Subcutaneous abdominal adipose tissue (tissue), 5 donors: ENCODE results near the gene CTNNA3.

ENCODE experiments used
- H3K27ac ChIP-seq: one replicate; pipeline ENCODE4 v1.7.0; 2013; ENCODE audit warnings: low read depth, mild to moderate bottlenecking, inconsistent platforms, low read length, moderate library complexity
- H3K27me3 ChIP-seq, 5 donors: one replicate each; pipeline ENCODE4 v1.7.0; 2013; ENCODE audit warnings: low read length in 5 of 5, inconsistent platforms in 1 of 5; ENCODE audit not compliant: control insufficient read depth in 5 of 5, insufficient read depth in 4 of 5
- H3K36me3 ChIP-seq, 5 donors: one replicate each; pipeline ENCODE4 v1.7.0; 2013; ENCODE audit warnings: low read length in 5 of 5; ENCODE audit not compliant: control insufficient read depth in 5 of 5, insufficient read depth in 5 of 5
- H3K4me1 ChIP-seq, 5 donors: one replicate each; pipeline ENCODE4 v1.7.0; 2013; ENCODE audit warnings: low read length in 5 of 5, mild to moderate bottlenecking in 3 of 5, moderate library complexity in 1 of 5; ENCODE audit not compliant: control insufficient read depth in 5 of 5, insufficient read depth in 5 of 5
- H3K4me3 ChIP-seq, 5 donors: one replicate each; pipeline ENCODE4 v1.7.0; 2013; ENCODE audit warnings: low read length in 5 of 5, low read depth in 1 of 5
- H3K9ac ChIP-seq, 5 donors: one replicate each; pipeline ENCODE4 v1.7.0; 2013; ENCODE audit warnings: low read length in 5 of 5, mild to moderate bottlenecking in 4 of 5, moderate library complexity in 3 of 5
- H3K9me3 ChIP-seq, 5 donors: one replicate each; pipeline ENCODE4 v1.7.0; 2013; ENCODE audit warnings: low read length in 5 of 5; ENCODE audit not compliant: control insufficient read depth in 5 of 5
- donor health status: healthy.
- donor health status: healthy.
- donor health status: healthy.
- donor health status: healthy.
- donor health status: healthy.

CTNNA3 gene

GRCh38 chr10:67506083-67506756 is 189.8 kb downstream of the CTNNA3 start:
- H3K4me3 ChIP-seq, result no peak overlapping the region
- no peaks in the 10 kb centered on the region for H3K27me3 ChIP-seq

GRCh38 chr10:67492317-67493019 is 203.5 kb downstream of the CTNNA3 start:
- Histone ChIP-seq H3K9me3 (no peaks in the 10 kb centered on the region), H3K27ac (no peak overlapping the region), H3K4me1 (no peaks in the 10 kb centered on the region), H3K27me3 (no peaks in the 10 kb centered on the region), H3K36me3 (no peaks in the 10 kb centered on the region), H3K9ac (no peak overlapping the region), H3K4me3 (no peak overlapping the region)

More at GRCh38 chr10:67506083-67506756, 189.8 kb downstream of the CTNNA3 start:
- Histone ChIP-seq H3K9ac (no peak overlapping the region), H3K27ac (no peak overlapping the region), H3K9me3 (no peaks in the 10 kb centered on the region), H3K4me1 (no peaks in the 10 kb centered on the region), H3K36me3 (no peaks in the 10 kb centered on the region)

GRCh38 chr10:67487906-67488619 is 207.9 kb downstream of the CTNNA3 start:
- Histone ChIP-seq H3K36me3 (no peaks in the 10 kb centered on the region), H3K27ac (no peak overlapping the region), H3K9ac (no peak overlapping the region), H3K4me1 (no peaks in the 10 kb centered on the region), H3K4me3 (no peak overlapping the region), H3K9me3 (peaks cover 0 to 4% (median 0%) of the 10 kb centered on the region in 5 donors), H3K27me3 (no peaks in the 10 kb centered on the region)

- peaks cover 0 to 4% (median 0%) of the 10 kb centered on the region in 5 donors for H3K9me3 ChIP-seq
- no peaks in the 10 kb centered on the region for H3K36me3 ChIP-seq
These were observed 208.8 kb downstream of the CTNNA3 start for GRCh38 chr10:67487199-67487598.

GRCh38 chr10:67477868-67478267 is 218.1 kb downstream of the CTNNA3 start:
- H3K4me3 ChIP-seq, result no peak overlapping the region
- H3K4me1 ChIP-seq, result no peaks in the 10 kb centered on the region
- no peaks in the 10 kb centered on the region for H3K36me3 ChIP-seq
- peaks cover 0 to 21% (median 13%) of the 10 kb centered on the region in 5 donors for H3K9me3 ChIP-seq
- no peaks in the 10 kb centered on the region for H3K27me3 ChIP-seq
- H3K27ac ChIP-seq, result no peak overlapping the region
- no peak overlapping the region for H3K9ac ChIP-seq

More at GRCh38 chr10:67487199-67487598, 208.8 kb downstream of the CTNNA3 start:
- no peak overlapping the region for H3K27ac ChIP-seq
- H3K9ac ChIP-seq, result no peak overlapping the region
- no peak overlapping the region for H3K4me3 ChIP-seq
- no peaks in the 10 kb centered on the region for H3K27me3 ChIP-seq
- no peaks in the 10 kb centered on the region for H3K4me1 ChIP-seq

- Histone ChIP-seq H3K9ac (no peak overlapping the region), H3K27me3 (no peaks in the 10 kb centered on the region), H3K27ac (no peak overlapping the region), H3K36me3 (no peaks in the 10 kb centered on the region), H3K4me1 (no peaks in the 10 kb centered on the region), H3K9me3 (peaks cover 0 to 21% (median 13%) of the 10 kb centered on the region in 5 donors), H3K4me3 (no peak overlapping the region)
These were observed 219.8 kb downstream of the CTNNA3 start for GRCh38 chr10:67476201-67476600.

GRCh38 chr10:67473850-67474633 is 222.0 kb downstream of the CTNNA3 start:
- no peak overlapping the region for H3K27ac ChIP-seq
- no peaks in the 10 kb centered on the region for H3K27me3 ChIP-seq
- no peak overlapping the region for H3K9ac ChIP-seq
- no peak overlapping the region for H3K4me3 ChIP-seq
- peaks cover 0 to 23% (median 12%) of the 10 kb centered on the region in 5 donors for H3K9me3 ChIP-seq
- no peaks in the 10 kb centered on the region for H3K36me3 ChIP-seq
- H3K4me1 ChIP-seq, result no peaks in the 10 kb centered on the region

- no peak overlapping the region for H3K4me3 ChIP-seq
- H3K4me1 ChIP-seq, result no peaks in the 10 kb centered on the region
- peaks cover 0 to 2% (median 0%) of the 10 kb centered on the region in 5 donors for H3K9me3 ChIP-seq
- H3K36me3 ChIP-seq, result no peaks in the 10 kb centered on the region
- H3K27ac ChIP-seq, result no peak overlapping the region
- no peaks in the 10 kb centered on the region for H3K27me3 ChIP-seq
- H3K9ac ChIP-seq, result no peak overlapping the region
These were observed 225.0 kb downstream of the CTNNA3 start for GRCh38 chr10:67471022-67471421.

GRCh38 chr10:67464278-67464677 is 231.7 kb downstream of the CTNNA3 start:
- H3K36me3 ChIP-seq, result no peaks in the 10 kb centered on the region
- no peak overlapping the region for H3K9ac ChIP-seq
- no peak overlapping the region for H3K4me3 ChIP-seq
- H3K9me3 ChIP-seq, result no peaks in the 10 kb centered on the region
- no peaks in the 10 kb centered on the region for H3K4me1 ChIP-seq
- H3K27me3 ChIP-seq, result no peaks in the 10 kb centered on the region
- no peak overlapping the region for H3K27ac ChIP-seq
